Measurements from ENCODE around the gene IFITM10.

IFITM10 gene

GRCh38 chr11:1753229-1753928 lies 3.0 kb upstream of the IFITM10 start (continued):
- TF ChIP-seq ZNF8 (CRISPR knock-in tag; IDR thresholded peaks at IDR 0.05) (no peak), TOX (CRISPR knock-in tag; IDR thresholded peaks at IDR 0.05; ENCODE audit: borderline replicate concordance) (no peak), POU6F1 (CRISPR knock-in tag; IDR thresholded peaks at IDR 0.05; ENCODE audit: borderline replicate concordance, low read depth) (no peak), OSR1 (CRISPR knock-in tag; IDR thresholded peaks at IDR 0.05) (no peak), ZFP3 (CRISPR knock-in tag; IDR thresholded peaks at IDR 0.05) (no peak), ZFP30 (CRISPR knock-in tag; IDR thresholded peaks at IDR 0.05) (no peak)

GRCh38 chr11:1752907-1753228 lies 2.5 kb upstream of the IFITM10 start:
- ATAC-seq = no peak
- TF ChIP-seq ISL1 (CRISPR knock-in tag; IDR thresholded peaks at IDR 0.05) = no peak
- no peak for TF ChIP-seq TSHZ2 (CRISPR knock-in tag; IDR thresholded peaks at IDR 0.05)
- no peak for TF ChIP-seq PPARA (CRISPR knock-in tag; IDR thresholded peaks at IDR 0.05; ENCODE audit: borderline replicate concordance)
- no peak for TF ChIP-seq BACH2 (CRISPR knock-in tag; IDR thresholded peaks at IDR 0.05; ENCODE audit: borderline replicate concordance)
- TF ChIP-seq ZNF8 (CRISPR knock-in tag; IDR thresholded peaks at IDR 0.05) = no peak
- TF ChIP-seq CREB5 (CRISPR knock-in tag; IDR thresholded peaks at IDR 0.05; ENCODE audit: low read depth) = no peak
- no peak for TF ChIP-seq ZFP30 (CRISPR knock-in tag; IDR thresholded peaks at IDR 0.05)
- no peak for TF ChIP-seq TCF4 (CRISPR knock-in tag; IDR thresholded peaks at IDR 0.05; ENCODE audit: borderline replicate concordance)
- no peak for TF ChIP-seq ZNF70 (CRISPR knock-in tag; IDR thresholded peaks at IDR 0.05)

- ATAC-seq = no peak
- TF ChIP-seq ZFP3 (CRISPR knock-in tag; IDR thresholded peaks at IDR 0.05) = peak; percentile 96
- no peak for TF ChIP-seq POU6F1 (CRISPR knock-in tag; IDR thresholded peaks at IDR 0.05; ENCODE audit: borderline replicate concordance, low read depth)
- no peak for TF ChIP-seq ZNF8 (CRISPR knock-in tag; IDR thresholded peaks at IDR 0.05)
- TF ChIP-seq TSHZ2 (CRISPR knock-in tag; IDR thresholded peaks at IDR 0.05) = no peak
Observed at GRCh38 chr11:1751999-1752906, 1.9 kb upstream of the IFITM10 start.

- no peak; the same call in 2 of the 3 replicates for ATAC-seq
- TF ChIP-seq TSHZ2 (CRISPR knock-in tag; IDR thresholded peaks at IDR 0.05) (no peak), ZNF8 (CRISPR knock-in tag; IDR thresholded peaks at IDR 0.05) (no peak), ZC3H10 (CRISPR knock-in tag; IDR thresholded peaks at IDR 0.05) (no peak), POU6F1 (CRISPR knock-in tag; IDR thresholded peaks at IDR 0.05; ENCODE audit: borderline replicate concordance, low read depth) (no peak), CREB5 (CRISPR knock-in tag; IDR thresholded peaks at IDR 0.05; ENCODE audit: low read depth) (no peak), ESRRG (CRISPR knock-in tag; IDR thresholded peaks at IDR 0.05) (no peak), BACH2 (CRISPR knock-in tag; IDR thresholded peaks at IDR 0.05; ENCODE audit: borderline replicate concordance) (no peak), PPARA (CRISPR knock-in tag; IDR thresholded peaks at IDR 0.05; ENCODE audit: borderline replicate concordance) (no peak)
Observed at GRCh38 chr11:1751531-1751921, 1.1 kb upstream of the IFITM10 start.
